GM18498 (cell line): ENCODE data around the gene ETV2.
"Not testable (repeated sequence)": the region's sequence is repeated elsewhere in the genome, so short reads cannot be mapped to it uniquely, and the experiment has no call there.

ENCODE experiments used
- ATAC-seq: cut with Tn5 transposase; IDR thresholded peaks from one replicate; pipeline ENCODE4 v1.9.1; 2021; ENCODE audit warnings: mild to moderate bottlenecking, moderate library complexity; ENCODE audit not compliant: unreplicated experiment

The ETV2 gene

DNA sequence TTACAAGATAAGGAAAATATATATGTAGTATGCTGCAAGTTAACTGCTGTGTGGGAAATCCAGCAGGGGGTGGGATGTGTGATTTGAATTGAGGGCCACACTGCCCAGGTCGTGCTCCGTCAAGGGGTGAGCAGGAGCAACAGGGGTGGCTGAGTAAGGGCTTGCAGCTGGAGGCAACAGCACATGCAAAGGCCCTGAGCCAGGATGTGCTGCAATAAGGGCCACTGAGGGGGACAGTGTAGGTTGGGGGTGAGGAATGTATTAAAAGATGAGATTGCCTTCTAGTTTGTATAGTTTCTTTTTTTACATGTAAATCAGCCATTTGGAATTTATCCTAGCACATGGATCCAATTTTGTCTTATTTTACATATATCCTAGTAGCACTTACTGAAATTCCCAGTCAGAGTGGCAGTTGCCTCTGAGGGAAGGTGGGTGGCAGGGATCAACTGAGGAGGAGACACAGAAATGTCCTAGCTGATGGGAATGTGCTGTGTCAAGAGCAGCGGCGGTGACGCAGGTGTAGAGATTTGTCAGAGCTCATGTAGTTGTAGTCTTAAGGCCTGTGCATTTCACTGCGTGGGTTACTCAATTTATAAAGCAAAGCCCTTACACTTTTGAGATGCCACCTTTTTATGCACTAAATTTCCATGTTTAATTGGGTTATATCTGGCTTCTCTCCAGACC lies 18.1 kb upstream of the ETV2 start:
- ATAC-seq = no peak

DNA sequence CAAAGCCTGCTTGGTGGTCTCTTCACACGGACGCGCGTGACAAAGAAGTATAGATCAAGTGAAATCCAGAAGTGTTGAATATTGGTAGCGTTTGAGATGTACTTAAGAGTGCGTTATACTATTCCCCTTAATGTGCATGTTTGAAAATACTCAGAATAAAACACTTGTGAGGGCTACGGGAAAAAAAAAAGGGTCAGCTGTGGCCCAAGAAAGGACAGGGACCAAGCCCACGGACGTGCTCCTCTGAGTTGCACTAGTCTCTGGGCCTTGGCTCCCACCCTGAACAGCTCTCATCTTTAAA lies 13.3 kb upstream of the ETV2 start:
- ATAC-seq = no peak

DNA sequence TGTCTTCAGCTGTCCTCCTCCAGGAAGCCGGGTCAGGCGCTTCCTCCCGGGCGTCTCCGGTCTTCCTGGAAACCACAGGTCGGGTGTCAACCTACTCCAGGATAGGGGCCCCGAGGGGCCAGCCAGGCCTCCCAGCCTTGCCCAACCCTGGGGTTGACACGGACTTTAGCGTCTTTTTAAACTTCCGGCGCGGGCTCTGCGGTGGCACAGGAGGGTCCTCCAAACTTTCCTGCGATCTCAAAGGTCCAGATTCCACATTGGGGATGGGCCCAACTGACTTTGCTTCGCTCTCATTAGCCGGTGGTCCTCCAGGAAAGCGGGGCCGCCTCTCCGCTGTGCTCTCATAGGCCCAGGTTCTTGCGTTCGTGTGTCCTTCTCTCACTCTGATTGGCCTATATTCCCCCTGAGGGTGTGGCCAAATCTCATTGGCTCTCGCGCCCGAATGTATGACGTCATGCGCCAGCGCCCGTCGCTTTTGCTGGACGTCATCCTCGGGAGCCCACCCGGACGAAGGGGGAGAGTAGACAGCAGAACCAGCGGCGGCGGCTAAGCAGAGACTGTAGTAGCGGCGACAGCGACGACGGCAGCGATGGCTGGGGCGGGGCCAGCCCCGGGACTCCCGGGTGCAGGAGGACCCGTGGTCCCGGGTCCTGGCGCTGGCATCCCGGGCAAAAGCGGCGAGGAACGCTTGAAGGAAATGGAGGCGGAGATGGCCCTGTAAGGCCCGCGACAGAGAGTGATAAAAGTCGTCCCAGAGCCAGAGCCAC lies 12.8 kb upstream of the ETV2 start, which contains the start of gene RBM42:
Gene RBM42 (plus strand): TSS at position 472 of the 767 bp plus-strand sequence. CDS start 118 bp downstream, at position 590.
- peak; percentile 94 for ATAC-seq

DNA sequence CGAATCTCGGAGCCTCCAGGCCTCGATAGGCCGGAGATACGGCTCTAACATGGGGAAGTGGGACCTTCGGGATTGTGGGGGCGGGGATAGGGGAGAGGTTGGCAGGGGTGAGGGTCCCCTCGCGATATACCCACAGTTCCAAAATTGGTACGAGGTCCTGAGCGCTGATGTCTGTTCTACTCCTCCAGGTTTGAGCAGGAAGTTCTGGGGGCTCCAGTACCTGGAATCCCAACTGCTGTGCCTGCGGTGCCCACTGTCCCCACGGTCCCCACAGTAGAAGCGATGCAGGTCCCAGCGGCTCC lies 12.3 kb upstream of the ETV2 start:
- no peak for ATAC-seq

- no peak for ATAC-seq
These were observed 7.7 kb upstream of the ETV2 start for GRCh38 chr19:35633727-35634440.

DNA sequence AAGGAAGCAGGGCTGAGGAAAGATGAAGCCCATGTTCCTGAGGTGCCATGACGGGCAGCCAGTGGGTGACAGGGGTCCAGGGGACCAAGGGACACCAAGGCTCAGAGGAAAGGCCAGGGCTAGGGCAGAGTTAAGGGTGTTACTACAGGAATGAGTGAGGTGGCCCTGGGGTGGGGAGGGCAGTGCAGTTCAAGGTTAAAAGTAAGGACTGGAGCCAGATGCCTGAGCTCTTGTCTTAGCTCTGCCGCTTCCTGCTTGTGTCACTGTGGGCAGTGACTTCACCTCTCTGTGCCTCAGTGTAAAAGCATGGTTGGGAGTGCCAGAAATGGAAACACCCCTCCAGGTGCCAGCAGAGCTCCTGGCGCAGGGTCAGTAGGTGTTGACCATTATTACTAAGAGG lies 4.9 kb upstream of the ETV2 start:
- no peak for ATAC-seq

DNA sequence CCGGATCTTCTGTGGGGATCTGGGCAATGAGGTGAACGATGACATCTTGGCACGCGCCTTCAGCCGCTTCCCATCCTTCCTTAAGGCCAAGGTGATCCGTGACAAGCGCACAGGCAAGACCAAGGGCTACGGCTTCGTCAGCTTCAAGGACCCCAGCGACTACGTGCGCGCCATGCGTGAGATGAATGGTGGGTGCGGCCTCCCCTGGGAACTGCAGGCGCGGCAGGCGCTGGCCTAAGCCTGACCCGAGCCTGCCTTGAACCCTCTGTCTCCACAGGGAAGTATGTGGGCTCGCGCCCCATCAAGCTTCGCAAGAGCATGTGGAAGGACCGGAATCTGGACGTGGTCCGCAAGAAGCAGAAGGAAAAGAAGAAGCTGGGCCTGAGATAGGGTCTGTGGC lies 4.4 kb upstream of the ETV2 start:
- ATAC-seq = no peak

DNA sequence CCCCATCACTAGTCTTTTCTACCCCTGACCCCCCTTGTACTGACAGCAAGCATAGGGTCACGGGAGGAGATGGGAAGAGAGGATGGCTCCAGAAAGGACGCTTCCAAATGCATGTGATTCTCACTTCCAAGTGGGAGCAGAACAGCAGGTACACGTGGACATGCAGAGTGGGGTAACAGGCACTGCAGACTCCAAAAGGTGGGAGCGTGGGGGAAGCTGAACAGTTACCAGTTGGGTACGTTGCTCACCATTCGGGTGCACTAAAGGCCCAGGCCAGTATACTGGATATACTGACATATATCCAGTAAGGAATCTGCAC lies 2.3 kb upstream of the ETV2 start:
- ATAC-seq = no peak

DNA sequence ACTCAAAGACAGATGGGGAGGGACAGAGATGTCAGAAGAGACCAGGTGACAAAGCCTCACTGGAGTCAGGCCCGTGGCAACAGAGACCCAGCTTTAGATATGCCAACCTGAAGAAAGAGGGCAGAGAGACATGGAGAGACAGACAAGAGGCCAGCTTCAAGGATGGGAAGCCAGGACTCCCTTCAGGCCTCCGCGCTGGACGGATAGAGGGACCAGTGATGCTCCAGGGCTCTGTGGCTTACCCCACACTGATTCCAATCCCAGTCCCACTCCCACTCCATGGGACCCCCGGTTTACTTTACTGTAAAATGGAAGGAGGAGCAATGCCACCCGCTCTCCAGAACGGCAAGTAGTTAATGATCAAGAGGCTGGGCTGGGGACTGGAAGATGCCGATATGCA lies 1.7 kb upstream of the ETV2 start:
- ATAC-seq = no peak

GRCh38 chr19:35642312-35642711 lies 767 bp downstream of the ETV2 start:
- no peak for ATAC-seq

- no peak for ATAC-seq
These were observed 1.3 kb downstream of the ETV2 start for GRCh38 chr19:35642798-35643254.

- ATAC-seq = peak; percentile 49
These were observed 2.0 kb downstream of the ETV2 start for GRCh38 chr19:35643255-35644205.

DNA sequence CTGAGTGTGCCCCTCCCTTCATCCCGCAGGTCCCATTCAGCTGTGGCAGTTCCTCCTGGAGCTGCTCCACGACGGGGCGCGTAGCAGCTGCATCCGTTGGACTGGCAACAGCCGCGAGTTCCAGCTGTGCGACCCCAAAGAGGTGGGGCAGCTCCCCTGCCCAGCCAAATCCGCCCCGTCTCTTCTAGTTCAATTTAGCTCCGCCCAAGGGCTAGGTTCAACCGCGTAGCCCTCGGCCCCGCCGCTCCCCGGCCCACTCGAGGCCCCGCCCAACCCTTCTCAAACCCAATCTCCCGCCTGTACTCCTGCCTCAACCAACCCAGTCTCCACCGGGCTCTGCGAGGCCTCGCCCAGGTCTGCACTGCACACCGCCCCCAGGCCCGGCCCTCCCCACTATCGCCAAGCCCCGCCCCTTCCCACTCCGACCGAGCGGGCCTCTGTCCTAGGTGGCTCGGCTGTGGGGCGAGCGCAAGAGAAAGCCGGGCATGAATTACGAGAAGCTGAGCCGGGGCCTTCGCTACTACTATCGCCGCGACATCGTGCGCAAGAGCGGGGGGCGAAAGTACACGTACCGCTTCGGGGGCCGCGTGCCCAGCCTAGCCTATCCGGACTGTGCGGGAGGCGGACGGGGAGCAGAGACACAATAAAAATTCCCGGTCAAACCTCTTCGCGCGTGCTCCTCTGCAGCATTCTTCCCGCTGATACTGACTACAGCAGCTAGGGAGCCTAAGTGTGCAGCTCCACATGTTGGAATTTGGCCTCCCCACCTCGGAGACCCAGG lies 2.9 kb downstream of the ETV2 start:
- peak; percentile 71 for ATAC-seq

DNA sequence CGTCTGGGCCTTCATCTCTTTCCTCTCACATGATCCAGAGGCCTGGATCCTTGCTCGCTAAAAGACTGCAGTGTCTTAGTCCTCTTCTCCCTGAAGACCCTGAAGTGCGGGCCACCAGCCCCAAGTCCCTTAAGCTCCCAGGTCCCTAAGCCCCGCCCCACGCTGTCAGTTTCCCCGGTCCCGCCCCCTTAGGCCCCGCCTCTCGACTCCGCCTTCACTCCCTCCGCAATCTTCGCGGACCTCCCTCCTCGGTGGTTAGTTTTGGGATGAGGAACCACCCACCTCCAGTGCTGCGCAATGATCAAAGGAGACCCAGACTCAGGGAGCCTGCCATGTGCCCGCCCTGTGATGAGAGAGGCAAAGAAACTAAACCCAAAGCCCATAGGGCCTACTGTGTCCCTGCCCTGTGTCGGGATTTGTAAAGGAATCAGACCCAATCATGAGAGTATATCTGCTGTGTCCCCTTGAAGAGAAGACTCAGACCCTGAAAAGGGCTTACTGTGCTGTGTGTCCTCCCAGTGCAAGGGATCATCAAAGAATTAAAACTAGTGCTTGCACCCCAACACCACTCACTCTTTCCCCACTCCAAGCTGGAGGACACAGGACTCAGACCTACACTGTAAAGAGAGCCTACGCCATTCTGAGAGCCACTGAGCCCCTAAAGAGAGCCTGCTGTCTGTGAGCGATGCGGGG lies 3.6 kb downstream of the ETV2 start:
- ATAC-seq = no peak

DNA sequence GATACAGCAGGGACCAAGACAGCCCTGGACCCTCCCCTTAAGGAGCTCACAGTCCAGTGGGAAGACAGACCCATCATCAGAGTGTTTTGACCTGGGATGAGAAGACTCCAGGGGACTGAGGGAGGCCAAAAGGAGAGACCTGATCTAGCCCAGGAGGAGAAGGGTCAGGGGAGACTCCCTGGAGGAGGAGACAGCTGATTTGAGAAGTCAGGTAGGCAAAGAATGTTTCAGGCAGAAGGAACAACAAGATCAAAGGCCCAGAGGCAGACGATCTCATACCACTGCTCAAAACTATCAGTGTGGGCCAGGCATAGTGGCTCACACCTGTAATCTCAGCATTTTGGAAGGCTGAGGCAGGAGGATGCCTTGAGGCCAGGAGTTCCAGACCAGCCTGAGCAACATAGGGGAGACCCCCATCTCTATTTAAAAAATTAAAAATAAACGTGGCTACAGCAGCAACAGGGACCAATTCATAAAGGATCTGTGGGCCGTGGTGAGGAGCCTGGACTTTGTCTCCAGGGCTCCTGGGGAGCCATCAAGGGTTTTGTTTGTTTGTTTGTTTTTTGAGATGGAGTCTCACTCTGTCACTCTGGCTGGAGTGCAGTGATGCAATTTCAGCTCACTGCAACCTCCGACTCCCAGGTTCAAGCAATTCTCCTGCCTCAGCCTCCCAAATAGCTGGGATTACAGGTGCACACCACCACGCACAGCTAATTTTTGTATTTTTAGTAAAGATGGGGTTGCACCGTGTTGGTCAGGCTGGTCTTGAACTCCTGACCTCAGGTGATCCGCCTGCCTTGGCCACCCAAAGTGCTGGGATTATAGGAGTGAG lies 4.4 kb downstream of the ETV2 start:
- no peak for ATAC-seq

DNA sequence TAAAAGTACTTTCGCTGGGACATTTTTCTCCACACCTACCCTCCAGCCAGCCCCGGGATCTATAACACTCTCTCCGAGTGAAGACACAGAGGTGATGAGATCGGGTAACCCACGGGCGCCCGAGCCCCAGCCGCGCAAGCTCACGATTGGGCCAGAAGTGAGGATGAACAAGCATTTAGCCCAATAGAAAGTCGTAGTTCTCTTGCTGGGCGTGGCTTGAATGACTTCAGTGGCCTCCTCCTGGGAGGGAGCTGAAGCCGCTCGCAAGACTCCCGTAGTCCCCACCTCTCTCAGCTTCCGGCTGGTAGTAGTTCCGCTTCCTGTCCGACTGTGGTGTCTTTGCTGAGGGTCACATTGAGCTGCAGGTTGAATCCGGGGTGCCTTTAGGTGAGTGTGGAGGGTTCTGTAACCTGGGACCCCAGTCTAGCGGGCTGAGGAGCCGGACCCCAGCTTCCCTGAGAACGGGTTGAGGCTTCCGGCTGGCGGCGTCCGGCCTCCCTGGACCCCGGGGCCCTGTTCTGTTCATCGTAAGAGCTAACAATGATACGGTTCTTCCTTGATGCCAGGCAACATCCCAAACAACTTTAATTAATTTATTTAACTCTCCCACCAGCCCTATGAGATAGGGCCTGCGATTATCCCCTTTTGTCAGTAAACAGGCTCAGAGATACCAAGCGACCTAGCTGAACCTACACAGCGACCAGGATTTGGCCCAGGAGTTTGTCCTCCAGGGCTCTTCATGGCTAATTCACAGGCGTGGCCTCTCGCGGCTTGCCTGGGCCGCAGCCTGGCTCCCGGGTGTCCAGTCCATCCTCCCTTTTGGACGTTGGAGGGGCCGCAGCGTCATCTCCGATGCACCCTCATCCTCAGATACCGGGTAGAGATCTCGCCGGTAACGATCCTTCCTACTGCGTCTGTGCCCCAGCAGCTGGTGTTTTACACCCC lies 6.7 kb downstream of the ETV2 start, which contains the start of gene COX6B1:
Gene COX6B1 (plus strand): TSS at position 307 of the 945 bp plus-strand sequence. CDS start 2,921 bp downstream, outside the sequence.
- ATAC-seq = peak; percentile 73

DNA sequence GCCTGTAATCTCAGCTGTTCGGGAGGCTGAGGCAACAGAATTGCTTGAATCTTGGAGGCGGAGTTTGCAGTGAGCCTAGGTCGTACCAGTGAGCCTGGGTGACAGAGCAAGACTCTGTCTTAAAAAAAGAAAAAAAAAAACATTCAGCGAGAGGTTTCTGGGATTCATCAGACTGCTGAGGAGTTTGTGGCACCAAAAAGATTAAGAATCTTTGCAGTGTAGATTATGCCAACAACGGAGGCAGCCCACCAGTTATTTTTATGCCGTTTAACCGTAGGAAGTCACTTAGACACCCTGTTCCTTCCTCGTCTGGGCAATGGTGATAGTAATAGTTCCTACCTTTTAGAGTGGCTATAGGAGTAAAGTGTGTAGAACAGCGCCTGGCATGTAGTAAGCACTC lies 9.0 kb downstream of the ETV2 start:
- ATAC-seq = no peak

DNA sequence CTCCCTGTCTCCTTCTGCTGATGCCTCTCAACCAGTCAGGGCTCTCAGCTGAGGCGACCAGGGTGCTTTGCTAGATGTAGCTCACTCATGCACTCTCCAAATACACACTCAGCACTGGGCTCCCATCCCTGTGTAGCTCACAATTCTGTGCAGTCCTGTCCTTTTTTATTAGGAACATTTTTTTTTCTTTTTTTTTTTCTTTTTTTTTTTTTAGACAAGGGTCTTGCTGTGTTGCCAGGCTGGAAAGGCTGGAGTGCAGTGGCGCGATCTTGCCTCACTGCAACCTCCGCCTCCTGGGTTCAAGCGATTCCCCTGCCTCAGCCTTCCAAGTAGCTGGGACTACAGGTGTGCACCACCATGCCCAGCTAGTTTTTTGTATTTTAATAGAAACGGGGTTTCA lies 13.3 kb downstream of the ETV2 start:
- not testable (repeated sequence) for ATAC-seq
